GM23248 (cell line): ENCODE data around the gene NLK.
"Not testable (repeated sequence)": the region's sequence is repeated elsewhere in the genome, so short reads cannot be mapped to it uniquely, and the experiment has no call there.

Experiments
- EZH2 ChIP-seq: fragments of 200-600 bp; sonication (generic); IDR thresholded peaks from 2 replicates; pipeline ENCODE4 v1.6.1; 2018; ENCODE audit warnings: antibody characterized with exemption, mild to moderate bottlenecking; ENCODE audit not compliant: insufficient read depth, poor library complexity, severe bottlenecking
- EZH2phosphoT487 ChIP-seq: fragments of 200-600 bp; sonication (generic); IDR thresholded peaks from 2 replicates; pipeline ENCODE4 v1.6.1; 2018; ENCODE audit warnings: antibody characterized with exemption, moderate library complexity, mild to moderate bottlenecking, low read depth; ENCODE audit not compliant: insufficient read depth

DNA sequence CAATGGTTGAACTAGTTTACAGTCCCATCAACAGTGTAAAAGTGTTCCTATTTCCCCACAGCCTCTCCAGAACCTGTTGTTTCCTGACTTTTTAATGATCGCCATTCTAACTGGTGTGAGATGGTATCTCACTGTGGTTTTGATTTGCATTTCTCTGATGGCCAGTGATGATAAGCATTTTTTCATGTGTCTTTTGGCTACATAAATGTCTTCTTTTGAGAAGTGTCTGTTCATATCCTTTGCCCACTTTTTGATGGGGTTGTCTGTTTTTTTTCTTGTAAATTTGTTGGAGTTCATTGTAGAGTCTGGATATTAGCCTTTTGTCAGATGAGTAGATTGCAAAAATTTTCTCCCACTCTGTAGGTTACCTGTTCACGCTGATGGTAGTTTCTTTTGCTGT, 6.6 kb upstream of the NLK start:
- TF ChIP-seq EZH2, EZH2phosphoT487: not testable (repeated sequence)
